Heart left ventricle (tissue), 16 donors: ENCODE data around the gene TEF. TPM values are rescaled to one million over a fixed set of nuclear protein-coding genes. Genes with fewer than 3 reads are reported as not detected.
"Not testable (repeated sequence)": the region's sequence is repeated elsewhere in the genome, so short reads cannot be mapped to it uniquely, and the experiment has no call there.

Experiments used
- ATAC-seq, 4 donors: fragments of 200-7000 bp; cut with Tn5 transposase; one replicate each; pipeline ENCODE4 v1.9.1; 2020 to 2022; ENCODE audit warnings: moderate library complexity in 4 of 4, mild to moderate bottlenecking in 3 of 4, moderate number of reproducible peaks in 1 of 4
- DNase-seq, 5 donors: peaks; one replicate each; pipeline ENCODE4 v3.0.0-alpha.2; 2020
- H3K27ac ChIP-seq, 12 donors: fragments of 200-600 bp; sonication (generic) in 4 of 12; one replicate each; pipeline versions ENCODE4 v1.5.0 to v1.8.0; 2016 to 2022; ENCODE audit warnings: mild to moderate bottlenecking in 2 of 12
- H3K27me3 ChIP-seq, 9 donors: fragments of 200-600 bp; sonication (generic) in 2 of 9; one replicate each; pipeline versions ENCODE4 v1.5.1 to v1.8.0; 2016 to 2022; ENCODE audit warnings: mild to moderate bottlenecking in 3 of 9
- H3K36me3 ChIP-seq, 9 donors: fragments of 200-600 bp; sonication (generic) in 2 of 9; one replicate each; pipeline versions ENCODE4 v1.5.0 to v1.8.0; 2018 to 2022; ENCODE audit warnings: mild to moderate bottlenecking in 2 of 9
- H3K4me1 ChIP-seq, 12 donors: fragments of 200-600 bp; sonication (generic) in 4 of 12; one replicate each; pipeline versions ENCODE4 v1.5.0 to v1.8.0; 2016 to 2022; ENCODE audit warnings: mild to moderate bottlenecking in 3 of 12
- H3K4me3 ChIP-seq, 12 donors: fragments of 200-600 bp; sonication (generic) in 4 of 12; one replicate each; pipeline versions ENCODE4 v1.5.0 to v1.8.0; 2017 to 2022; ENCODE audit warnings: mild to moderate bottlenecking in 9 of 12, moderate library complexity in 4 of 12
- H3K9me3 ChIP-seq, 12 donors: fragments of 200-600 bp; sonication (generic) in 4 of 12; one replicate each; pipeline versions ENCODE4 v1.5.0 to v1.8.0; 2016 to 2022; ENCODE audit warnings: mild to moderate bottlenecking in 1 of 12
- POLR2A ChIP-seq, 2 donors: fragments of 450-650 bp; IDR thresholded peaks; one replicate each; pipeline ENCODE4 v1.6.1; 2017; ENCODE audit warnings: antibody characterized with exemption in 2 of 2, mild to moderate bottlenecking in 2 of 2, moderate library complexity in 2 of 2
- WGBS, 4 donors: extraction: QIAGEN DNeasy Blood & Tissue Kit in 2 of 4; methylation state at CpG; one replicate each; pipeline versions ENCODE4 v1.1.5 to v1.1.7; 2013 to 2018; 5-methylcytosine and 5-hydroxymethylcytosine counted together
- intact Hi-C, 10 donors: fragments of 100-400 bp; cut with DNase I; formaldehyde crosslinking; loops; one replicate each; pipeline versions ENCODE4 v1.11.1 to v1.14.2; 2022
- polyA plus RNA-seq, 2 donors: library from polyadenylated mRNA; stranded (reverse); fragments of 200-250 nt; gene quantifications; one replicate each; pipeline ENCODE4 v1.2.3, GENCODE V29; 2013
- total RNA-seq, 9 donors: library from RNA; depleted of rRNA in 2 of 9; stranded (reverse); fragments of >200 nt in 2 of 9; fragmentation: NEBNext Ultra II Directional in 3 of 9; extraction: Animal tissue kit (Norgen Biotek cat#: 25700) in 3 of 9; gene quantifications; one replicate each; pipeline versions ENCODE4 v1.1.0 to v1.2.4, GENCODE V29; 2016 to 2023
- TF ChIP-seq, protein P1 (sequence below), 12 donors: fragments of 200-600 bp; sonication (generic) in 4 of 12; IDR thresholded peaks; one replicate each; pipeline versions ENCODE4 v1.5.0 to v1.8.0; 2018 to 2022; ENCODE audit warnings: antibody characterized with exemption in 12 of 12, mild to moderate bottlenecking in 5 of 12
- donor health status: ischemic (EF 13 %, LVEDD 7.1; RV severe dilation, severe dysfunction).
- donor health status: healthy with polysubstance abuse.
- donor health status: DM: no; HTN: yes; CAD: no.
- donor health status: DM: no; HTN: no; CAD: no.
- donor health status: ischemic (EF 25% LVEDD 6.9; RV normal size, moderate dysfunction).
- donor health status: ischemic (EF 25% LVEDD 5.7; RV mildly dilated, moderate dysfunction).
- donor health status: healthy.
- donor health status: DM: yes; HTN: yes; CAD: no.
- donor health status: ischemic (EF 35%, LVEDD 5.7; RV mildly dilated, moderate dysfunction).
- donor health status: nonischemic (EF 11% LVEDD 7.7; RV severe dilation, severe dysfunction).
- donor health status: DM: yes; HTN: yes; CAD: no.
- donor health status: PGD.
- donor health status: ischemic (EF 29% LVEDD 5.4; RV normal size, mild dysfunction).
- donor health status: nonischemic (EF 23%, LVEDD 6.1; RV moderate dilation, normal function).

Gene TEF
- total and polyA plus RNA-seq, 11 donors: 7.2 to 35.3 (median 17.9) TPM

DNA sequence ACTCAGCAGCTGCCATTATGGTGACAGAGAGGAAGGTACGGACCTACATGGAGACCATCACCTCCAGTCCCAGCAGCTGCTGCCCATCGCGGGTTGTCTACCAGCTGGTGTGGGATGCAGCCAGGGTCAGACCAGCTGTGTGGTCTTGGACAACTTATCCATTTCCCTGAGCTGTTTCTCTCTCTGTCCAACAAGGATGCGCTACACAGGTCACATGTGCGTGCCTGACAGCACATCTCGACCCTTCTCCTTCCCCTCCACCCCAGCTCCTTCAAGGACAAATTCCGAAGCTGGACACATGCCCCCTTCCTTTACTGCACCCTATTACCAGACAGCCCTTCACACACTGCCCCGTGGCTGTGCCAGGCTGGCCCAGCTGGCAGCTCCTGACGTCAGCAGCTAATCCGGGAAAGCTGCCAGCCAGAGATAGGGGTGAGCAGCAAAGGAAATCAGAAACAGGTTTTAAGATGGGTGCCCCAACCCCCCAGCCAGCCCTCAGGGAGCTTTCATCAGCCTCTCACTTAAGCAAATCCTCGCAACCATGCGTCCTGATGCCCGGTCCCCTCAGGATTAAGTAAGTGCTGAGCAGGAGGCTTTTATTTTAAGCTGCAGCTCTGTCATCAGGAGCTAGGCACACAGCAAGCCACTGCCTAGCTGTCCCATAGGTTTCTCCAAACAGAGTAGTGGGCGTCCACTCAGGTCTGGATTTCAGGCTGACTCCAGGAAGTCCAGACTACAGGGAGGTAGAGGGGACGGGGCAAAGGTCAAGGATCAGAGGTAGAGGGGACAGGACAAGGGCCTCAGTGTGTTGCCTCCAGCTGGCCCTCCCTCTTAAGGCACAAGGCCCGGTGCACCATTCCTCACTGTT is 20.3 kb downstream of the TEF start:
- H3K27me3 ChIP-seq: no peaks in the 10 kb centered on the region
- no peaks in the 10 kb centered on the region for H3K9me3 ChIP-seq
- peak; percentile 78 to 94 (median 87) for DNase-seq
- TF ChIP-seq POLR2A (IDR thresholded peaks at IDR 0.05): peak in 1 of 2 donors; percentile 18
- TF ChIP-seq, protein P1, sequence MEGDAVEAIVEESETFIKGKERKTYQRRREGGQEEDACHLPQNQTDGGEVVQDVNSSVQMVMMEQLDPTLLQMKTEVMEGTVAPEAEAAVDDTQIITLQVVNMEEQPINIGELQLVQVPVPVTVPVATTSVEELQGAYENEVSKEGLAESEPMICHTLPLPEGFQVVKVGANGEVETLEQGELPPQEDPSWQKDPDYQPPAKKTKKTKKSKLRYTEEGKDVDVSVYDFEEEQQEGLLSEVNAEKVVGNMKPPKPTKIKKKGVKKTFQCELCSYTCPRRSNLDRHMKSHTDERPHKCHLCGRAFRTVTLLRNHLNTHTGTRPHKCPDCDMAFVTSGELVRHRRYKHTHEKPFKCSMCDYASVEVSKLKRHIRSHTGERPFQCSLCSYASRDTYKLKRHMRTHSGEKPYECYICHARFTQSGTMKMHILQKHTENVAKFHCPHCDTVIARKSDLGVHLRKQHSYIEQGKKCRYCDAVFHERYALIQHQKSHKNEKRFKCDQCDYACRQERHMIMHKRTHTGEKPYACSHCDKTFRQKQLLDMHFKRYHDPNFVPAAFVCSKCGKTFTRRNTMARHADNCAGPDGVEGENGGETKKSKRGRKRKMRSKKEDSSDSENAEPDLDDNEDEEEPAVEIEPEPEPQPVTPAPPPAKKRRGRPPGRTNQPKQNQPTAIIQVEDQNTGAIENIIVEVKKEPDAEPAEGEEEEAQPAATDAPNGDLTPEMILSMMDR (IDR thresholded peaks at IDR 0.05): no peak
- WGBS, 4 donors: 33 to 37% (median 36%) methylated on average over 12 to 16 of the region's 16 CpGs
- peaks cover 0 to 30% (median 17%) of the 10 kb centered on the region in 12 donors for H3K4me1 ChIP-seq
- peak; percentile 56 to 81 (median 80) for ATAC-seq
- intact Hi-C loops: loop anchor here (2.0 to 5.0 kb wide), 8 partner anchors 65 to 195 kb away; partner anchors contain the start of genes ACO2 (in 1 of the 10) and PHF5A (in 1 of the 10)
- peaks cover 0 to 27% (median 20%) of the 10 kb centered on the region in 9 donors for H3K36me3 ChIP-seq
- H3K27ac ChIP-seq: peak overlapping the region; percentile 12 to 91 (median 77)
- H3K4me3 ChIP-seq: no peak overlapping the region

DNA sequence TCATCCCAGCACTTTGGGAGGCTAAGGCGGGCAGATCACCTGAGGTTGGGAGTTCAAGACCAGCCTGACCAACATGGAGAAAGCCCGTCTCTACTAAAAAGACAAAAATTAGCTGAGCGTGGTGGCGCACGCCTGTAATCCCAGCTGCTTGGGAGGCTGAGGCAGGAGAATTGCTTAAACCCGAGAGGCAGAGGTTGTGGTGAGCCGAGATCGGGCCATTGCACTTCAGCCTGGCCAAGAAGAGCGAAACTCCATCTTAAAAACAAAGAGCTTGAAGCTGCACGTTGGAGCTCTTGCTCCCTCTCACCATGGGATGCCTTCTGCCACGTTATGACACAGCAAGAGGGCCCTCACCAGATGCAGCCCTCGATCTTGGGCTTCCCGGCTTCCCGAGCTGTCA is 21.1 kb downstream of the TEF start:
- WGBS, 4 donors: 88 to 94% (median 91%) methylated on average over 14 of the region's 14 CpGs
- DNase-seq, ATAC-seq, H3K9me3 ChIP-seq, H3K27me3 ChIP-seq, H3K4me3 ChIP-seq: not testable (repeated sequence)
- intact Hi-C loops: loop anchor here (2.0 to 5.0 kb wide), 8 partner anchors 64 to 194 kb away; partner anchors contain the start of genes ACO2 (in 1 of the 10) and PHF5A (in 1 of the 10)
- H3K27ac ChIP-seq: peak overlapping the region in 10 of 12 donors; percentile 0 to 91 (median 77)
- peaks cover 0 to 18% (median 12%) of the 10 kb centered on the region in 9 donors for H3K36me3 ChIP-seq
- H3K4me1 ChIP-seq: peaks cover 0 to 30% (median 17%) of the 10 kb centered on the region in 12 donors

DNA sequence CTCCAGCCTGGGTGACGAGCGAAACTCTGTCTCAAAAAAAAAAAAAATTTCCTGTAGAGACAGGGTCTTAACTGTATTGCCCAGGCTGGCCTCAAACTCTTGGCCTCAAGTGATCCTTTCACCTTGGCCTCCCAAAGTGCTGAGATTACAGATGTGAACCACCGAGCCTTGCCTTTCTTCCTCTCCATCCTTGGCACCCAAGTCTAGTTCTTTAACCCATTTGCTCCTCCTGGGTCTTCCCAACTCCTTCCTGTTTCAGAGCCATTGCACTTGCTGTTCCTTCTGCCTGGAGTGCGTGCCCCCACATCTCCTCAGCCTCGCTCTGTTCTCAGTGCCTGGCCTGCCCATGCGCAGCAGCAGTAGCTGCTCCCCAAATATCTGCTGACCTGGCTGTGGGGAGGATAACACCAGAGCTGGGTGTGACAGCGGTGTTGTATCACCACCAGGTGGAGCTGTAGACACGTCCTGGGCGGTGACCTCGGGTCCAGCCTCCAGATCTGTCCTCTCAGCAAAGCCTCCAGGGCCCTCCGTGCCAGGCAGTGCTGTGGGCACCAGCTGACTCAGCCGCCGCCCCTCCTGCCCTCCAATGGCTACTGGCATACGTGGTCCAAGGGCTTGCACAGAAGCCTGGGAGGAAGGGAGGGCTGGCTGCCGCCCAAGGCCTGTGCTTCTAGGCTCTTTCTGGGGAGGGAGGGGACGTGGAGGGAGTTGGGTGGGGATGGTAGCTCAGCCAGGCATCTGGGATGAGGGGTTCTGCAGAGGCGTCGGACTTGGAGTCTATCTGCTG is 22.0 kb downstream of the TEF start:
- H3K27ac ChIP-seq: peak overlapping the region in 9 of 12 donors; percentile 1 to 91 (median 69)
- intact Hi-C loops: loop anchor here (1.0 to 5.0 kb wide), 9 partner anchors 64 to 194 kb away; partner anchors contain the start of genes ACO2 (in 1 of the 10) and PHF5A (in 1 of the 10)
- no peaks in the 10 kb centered on the region for H3K27me3 ChIP-seq
- H3K9me3 ChIP-seq: no peaks in the 10 kb centered on the region
- WGBS, 4 donors: 10 to 15% (median 12%) methylated on average over 16 to 18 of the region's 18 CpGs
- DNase-seq (peak; percentile 88 to 98 (median 93)), ATAC-seq (peak; percentile 87 to 93 (median 88))
- peak overlapping the region in 1 of 12 donors; percentile 3 for H3K4me3 ChIP-seq
- H3K36me3 ChIP-seq: peaks cover 0 to 10% (median 3%) of the 10 kb centered on the region in 9 donors
- TF ChIP-seq, protein P1 (IDR thresholded peaks at IDR 0.05): peak; percentile 92 to 98 (median 96)
- TF ChIP-seq POLR2A (IDR thresholded peaks at IDR 0.05): peak in 1 of 2 donors; percentile 35
- peaks cover 0 to 30% (median 17%) of the 10 kb centered on the region in 12 donors for H3K4me1 ChIP-seq

DNA sequence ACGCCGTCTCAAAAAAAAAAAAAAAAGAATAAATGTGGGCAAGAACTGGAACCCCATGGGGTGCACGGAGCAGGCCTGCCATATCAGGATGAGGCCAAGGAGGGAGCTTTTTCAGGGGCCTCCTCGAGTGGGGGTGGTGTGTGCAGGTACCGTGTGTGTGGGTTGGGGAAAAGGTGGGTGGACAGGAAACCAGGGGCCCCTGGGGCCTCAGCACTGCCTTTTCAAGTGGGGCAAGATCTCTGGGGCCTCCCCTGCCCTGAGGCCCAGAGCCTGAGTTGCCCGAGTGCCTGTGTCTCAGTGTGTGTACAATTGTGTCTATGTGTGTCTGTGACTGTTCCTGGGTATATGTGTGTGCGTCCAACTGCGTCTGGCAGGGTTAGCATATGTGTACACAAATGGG is 23.8 kb downstream of the TEF start:
- Histone ChIP-seq H3K36me3 (no peaks in the 10 kb centered on the region), H3K4me1 (peaks cover 0 to 39% (median 20%) of the 10 kb centered on the region in 12 donors), H3K27me3 (no peaks in the 10 kb centered on the region), H3K27ac (peak overlapping the region in 1 of 12 donors; percentile 16), H3K4me3 (no peak overlapping the region), H3K9me3 (no peaks in the 10 kb centered on the region)
- WGBS, 4 donors: 86 to 91% (median 88%) methylated on average over 8 of the region's 8 CpGs
- no peak for TF ChIP-seq POLR2A (IDR thresholded peaks at IDR 0.05)
- TF ChIP-seq, protein P1 (IDR thresholded peaks at IDR 0.05): no peak
- intact Hi-C loops: no loop called here
- DNase-seq (no peak), ATAC-seq (no peak)
